ENCODE data around the gene TSC22D1.

GRCh38 chr13:44540761-44541434 is 35.2 kb downstream of the TSC22D1 start:
- TF ChIP-seq CTCF (conservative IDR thresholded peaks at IDR 0.05; ENCODE audit: low read length) (no peak), EZH2phosphoT487 (IDR thresholded peaks at IDR 0.05; ENCODE audit: borderline replicate concordance, low read depth, low read length) (no peak)
